HG03521 (cell line): ENCODE measurements around the gene ADAM10.

Experiments
- ATAC-seq: cut with Tn5 transposase; IDR thresholded peaks from one replicate; pipeline ENCODE4 v1.9.1; 2021; ENCODE audit warnings: mild to moderate bottlenecking, moderate library complexity; ENCODE audit not compliant: unreplicated experiment

ADAM10 gene

DNA sequence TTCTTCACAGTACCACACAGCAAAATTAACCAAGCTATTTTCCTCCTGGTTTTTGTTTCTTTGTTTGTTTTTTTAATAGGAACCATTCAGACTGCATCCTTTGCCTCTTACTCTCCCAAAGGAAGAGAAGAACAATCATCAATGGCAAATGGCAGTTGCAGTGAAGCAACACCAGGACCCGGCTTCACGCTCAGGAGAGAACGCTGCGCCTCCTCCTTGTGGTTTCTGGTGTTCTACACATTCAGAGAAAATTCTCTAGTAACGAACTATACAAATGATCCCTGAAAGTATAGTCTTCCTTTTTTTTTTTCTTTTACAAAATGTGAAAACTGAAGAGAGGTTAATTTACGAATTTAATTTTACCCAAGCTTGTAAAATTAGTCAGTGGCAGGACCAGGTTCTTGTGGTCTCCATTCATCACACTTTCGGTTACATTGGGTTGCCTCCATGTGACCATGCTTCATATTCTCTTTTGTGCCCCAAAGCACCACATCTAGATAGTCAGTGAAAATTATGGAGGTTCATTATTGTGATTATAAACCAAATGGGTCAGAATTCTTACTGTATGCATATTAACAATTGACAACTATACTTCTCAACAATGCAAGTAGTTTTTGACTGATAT lies 11.0 kb upstream of the ADAM10 start:
- no peak for ATAC-seq

DNA sequence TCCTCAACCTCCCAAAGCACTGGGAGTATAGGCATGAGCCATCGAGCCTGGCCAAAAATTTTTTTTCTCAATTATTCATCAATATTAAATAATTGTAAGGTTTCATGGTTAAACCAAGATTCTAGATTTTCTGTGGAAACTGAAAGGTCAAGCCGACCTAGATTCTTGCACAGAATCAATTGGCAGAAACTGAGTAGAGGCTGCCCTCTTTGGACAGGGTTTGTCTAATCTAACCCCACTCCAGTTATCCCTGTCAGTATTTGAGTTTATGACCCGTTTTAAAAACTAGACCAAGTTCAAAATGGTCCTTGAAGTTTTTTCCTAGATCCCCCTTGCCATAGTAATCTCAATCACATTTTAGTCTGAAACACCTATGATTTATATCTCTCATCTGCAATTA lies 8.6 kb upstream of the ADAM10 start:
- ATAC-seq, result no peak

DNA sequence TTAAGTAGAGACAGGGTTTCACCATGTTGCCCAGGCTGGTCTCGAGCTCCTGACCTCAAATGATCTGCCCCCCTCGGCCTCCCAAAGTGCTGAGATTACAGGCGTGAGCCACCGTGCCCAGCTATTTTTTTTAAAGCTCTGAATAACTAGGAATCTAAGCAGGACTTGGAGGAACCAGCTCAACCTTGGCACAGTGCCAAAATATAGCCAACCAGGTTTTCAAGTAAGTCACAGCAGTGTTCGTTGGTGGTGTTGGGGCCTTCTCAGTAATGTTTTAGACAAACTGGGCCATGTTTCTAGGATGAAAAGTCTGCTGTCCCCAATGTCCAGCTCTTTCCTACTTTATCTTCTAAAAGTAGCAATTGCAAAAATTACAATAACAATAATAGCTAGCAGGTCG lies 6.4 kb upstream of the ADAM10 start:
- no peak for ATAC-seq

DNA sequence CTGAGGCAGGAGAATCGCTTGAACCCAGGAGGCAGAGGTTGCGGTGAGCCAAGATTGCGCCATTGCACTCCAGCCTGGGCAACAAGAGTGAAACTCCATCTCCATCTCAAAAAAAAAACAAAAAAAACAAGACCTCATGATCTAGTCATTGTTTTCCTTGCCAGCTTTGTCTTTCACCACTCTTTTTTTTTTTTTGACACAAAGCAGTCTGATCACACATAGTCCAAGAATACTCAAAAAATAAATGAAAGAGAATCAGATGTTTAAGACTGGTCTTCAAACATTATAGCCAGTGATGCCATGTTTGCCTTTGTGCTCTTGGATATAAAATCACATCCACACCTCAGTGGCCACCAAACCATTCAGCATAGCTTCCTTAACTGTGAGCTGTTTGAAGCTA lies 5.8 kb upstream of the ADAM10 start:
- no peak for ATAC-seq

DNA sequence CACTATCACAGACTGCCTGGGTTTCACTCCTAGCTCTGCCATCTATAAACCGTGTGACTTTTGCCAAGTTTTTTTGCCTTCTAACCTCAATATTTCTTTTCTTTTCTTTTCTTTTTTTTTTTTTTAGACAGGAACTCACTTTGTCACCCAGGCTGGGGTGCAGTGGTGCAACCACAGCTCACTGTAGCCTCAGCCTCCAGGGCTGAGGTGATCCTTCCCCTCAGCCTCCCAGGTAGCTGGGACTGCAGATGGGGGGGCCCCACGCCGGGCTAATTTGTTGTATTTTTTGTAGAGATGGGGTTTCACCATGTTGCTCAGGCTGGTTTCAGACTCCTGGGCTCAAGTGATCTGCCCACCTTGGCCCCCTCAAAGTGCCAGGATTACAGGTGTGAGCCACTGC lies 3.2 kb upstream of the ADAM10 start:
- no peak for ATAC-seq

DNA sequence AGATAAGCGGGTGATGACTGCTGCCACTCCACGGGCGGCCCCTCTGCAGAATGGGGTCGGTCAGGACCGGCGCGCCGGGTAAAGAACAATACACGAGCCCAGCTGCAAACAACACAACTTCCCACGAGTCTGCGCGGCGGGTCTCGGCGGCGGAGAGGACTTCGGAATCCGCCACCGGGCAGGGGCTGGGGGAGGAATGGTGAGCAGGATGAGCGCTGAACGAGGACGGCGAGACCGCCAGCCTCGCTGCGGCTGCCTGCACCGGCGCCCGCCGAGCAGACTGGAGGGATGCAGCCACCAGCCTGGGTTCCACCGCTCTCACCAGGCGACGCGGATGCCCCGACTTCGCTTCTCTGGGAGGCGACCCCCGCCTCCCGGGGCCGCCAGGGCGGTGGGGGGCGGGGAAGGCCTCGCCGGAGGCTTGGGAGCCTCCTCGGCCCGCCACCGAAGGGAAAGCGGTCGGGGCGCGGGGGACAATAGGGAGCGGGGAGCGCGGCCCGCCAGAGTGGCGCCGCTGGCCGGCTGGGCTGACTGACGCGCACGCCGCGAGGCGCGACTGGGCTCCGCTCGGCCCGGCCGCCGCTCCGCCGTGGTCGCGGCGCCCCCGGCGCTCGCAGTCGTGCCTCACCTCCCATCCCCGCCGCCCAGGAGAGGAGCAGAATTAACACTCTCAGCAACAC lies 515 bp downstream of the ADAM10 start:
- peak; percentile 25 for ATAC-seq

DNA sequence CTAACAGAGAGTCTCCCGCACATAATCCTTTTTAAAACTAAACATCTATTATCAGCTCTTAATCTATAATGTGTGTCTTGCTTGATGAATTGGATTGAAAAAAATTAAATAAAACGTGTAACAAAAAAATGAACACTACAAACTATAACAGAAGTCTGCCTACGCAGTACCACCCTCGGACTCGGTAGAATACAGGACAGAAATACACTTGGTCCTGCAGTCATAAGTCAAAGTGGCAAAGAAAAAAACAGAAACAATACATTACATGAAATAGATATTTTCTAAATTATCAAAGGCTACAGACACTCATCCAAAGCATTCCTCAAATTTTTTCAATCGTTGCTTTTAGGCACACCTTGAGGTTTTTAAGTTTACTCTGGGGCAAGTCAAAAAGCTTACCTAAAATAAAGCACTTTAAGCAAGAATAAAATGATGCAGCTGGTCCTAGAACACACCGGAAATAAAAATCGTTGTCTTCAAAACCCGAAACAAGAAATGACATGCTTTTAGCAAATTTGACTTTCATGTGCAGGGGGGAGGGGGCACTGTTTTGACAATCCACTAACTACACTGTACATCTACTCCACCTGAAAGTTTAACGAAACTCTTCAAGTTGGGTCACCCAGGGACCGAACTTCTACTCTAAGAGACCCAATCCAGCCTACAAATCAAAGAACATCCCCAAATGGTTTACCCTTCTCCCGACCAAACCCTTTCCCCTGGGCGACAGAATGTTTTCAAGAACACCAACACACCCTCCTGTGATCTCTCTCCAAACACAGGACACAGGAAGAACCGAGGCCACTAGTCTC lies 1.3 kb downstream of the ADAM10 start:
- ATAC-seq, result peak; percentile 0

DNA sequence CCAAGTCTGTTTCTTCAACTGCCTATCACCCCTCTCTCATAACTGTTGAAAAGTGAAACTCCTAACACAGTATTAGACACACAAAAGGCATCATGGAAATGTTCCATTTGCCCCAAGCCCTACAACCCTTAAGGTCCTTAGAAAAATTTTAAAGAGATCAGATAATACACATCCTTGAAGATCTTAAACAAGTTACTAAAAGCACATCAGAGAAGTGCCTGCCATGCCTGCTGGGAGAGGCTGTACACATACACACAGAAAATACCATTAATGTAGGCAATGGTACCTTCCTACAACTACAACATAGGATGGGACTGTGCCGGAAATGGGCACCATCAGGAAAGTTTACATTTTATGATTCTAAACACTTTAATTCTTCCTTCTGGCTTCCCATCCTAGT lies 3.3 kb downstream of the ADAM10 start:
- ATAC-seq, result no peak

DNA sequence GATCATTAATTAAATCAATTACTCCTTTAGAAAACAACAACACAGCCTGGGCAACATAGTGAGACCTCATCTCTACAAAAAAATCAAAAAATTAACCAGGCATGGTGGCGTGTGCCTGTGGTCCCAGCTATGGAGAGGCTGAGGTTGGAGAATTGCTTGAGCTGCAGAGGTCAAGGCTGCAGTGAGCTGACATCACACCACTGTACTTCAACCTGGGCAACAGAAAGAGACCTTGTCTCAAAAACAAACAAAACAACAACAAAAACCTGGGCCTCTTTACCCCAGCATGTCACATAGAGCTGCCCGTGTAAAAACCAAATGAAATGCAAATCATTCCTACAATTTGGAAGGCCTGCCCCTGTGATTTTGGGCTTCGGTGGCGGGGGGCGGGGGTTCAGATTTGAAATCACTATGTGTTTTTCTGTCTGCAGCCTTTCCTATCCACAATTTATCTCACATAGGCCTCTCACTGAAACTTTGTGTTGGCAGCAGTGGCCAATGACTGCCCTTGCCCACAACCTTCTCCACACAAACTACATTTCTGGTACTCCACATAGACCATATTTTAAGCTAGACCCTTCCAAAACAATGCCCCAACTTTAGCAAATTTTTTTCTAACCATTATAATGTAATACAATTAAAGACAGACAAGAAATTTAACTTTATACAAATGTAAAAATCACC lies 6.5 kb downstream of the ADAM10 start:
- ATAC-seq, result no peak

DNA sequence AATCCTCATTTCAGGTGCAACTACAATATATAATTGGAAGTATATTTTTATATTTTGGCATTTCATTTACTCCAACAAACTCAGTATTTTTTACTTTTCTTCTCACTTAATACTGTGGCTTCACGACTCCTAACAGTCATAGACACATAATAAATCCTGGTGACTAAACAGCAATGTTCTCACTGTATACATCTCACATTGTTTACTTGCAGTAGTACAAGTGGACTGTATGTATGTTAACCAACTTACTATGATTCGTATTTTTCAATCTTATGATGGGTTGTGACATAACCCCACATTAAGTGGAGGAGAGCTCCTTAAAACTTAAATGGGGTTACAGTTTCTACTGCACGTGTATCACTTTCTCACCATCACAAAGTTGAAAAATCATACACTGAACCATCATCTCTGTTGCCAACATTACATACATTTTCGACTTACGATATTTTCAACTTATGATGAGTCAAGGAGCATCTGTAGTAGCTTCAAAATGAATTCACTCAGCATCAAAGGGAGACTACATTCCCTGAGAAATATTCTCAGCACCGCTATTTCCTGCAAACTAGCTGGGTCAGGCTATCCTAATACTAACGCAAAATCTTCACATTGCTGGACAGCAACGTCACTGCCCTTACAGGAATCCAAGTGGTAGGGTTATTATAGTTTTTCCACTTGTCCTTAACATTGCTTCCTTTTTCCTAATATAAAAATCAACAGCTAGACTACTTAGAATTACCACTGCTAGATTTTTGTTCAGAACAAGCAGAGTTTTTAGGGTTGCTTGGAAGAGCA lies 7.3 kb downstream of the ADAM10 start:
- no peak for ATAC-seq

DNA sequence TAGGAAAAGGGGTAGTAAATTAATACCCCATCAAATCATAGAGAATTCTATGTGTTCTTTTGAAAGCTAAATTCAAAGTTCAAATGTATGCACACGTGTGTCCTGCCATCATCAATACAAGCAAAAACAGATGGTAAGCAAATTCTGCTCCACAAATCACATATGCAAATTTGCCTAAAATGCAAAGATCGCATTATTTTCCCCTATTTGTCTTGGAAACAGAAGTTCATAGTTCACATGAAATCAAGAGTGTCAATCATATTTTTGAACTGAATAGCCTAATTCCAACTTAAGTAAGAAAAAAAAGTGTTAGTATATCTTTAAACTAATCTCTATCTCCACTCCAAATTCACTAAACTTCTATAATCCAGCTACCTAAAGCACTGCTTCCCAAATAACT lies 8.5 kb downstream of the ADAM10 start:
- ATAC-seq, result no peak

DNA sequence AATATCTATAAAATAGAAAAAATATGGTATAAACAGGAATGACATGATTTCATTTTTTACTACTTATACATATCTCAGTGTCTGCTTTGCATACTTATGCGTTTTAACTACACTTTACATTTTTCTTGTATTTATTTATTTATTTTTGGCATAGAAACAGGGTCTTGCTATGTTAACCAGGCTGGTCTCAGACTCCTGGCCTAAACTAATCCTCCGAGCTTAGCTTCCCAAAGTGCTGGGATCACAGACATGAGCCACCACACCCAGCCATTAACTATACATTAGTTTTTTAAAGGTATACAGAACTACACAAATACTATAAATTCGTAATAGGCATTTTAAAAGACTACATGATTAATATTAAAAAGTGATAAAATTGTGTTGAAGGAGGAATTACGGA lies 9.1 kb downstream of the ADAM10 start:
- ATAC-seq, result no peak

DNA sequence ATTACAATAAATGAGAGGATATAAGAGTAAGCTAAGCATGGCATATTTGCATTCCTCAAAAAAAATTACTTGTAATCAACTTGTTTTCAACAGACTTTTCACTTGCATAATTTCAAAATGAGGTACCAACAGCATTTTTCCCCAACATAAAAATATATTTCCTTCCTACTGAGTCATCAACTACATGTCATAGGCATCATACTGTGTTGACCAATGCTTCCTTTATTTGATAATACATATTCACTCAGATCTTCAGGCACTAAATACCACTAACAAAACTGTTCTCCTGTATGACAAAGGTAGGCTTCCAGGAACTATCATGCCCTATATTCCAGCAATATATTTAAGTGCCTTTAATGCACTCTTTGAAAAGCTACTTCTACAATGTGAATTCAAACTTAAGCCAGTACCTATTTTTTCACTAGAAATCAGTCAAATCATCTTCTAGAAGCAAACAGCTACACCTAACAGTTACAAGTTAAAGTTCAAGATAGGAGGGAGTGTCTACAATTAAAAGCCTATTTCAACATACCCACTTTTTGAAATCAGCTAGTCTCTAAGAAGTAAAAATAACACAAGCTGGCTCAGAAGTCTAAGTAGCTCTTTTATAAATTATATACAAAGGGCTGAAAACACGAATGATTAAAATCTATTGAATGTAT lies 11.3 kb downstream of the ADAM10 start:
- ATAC-seq, result no peak

DNA sequence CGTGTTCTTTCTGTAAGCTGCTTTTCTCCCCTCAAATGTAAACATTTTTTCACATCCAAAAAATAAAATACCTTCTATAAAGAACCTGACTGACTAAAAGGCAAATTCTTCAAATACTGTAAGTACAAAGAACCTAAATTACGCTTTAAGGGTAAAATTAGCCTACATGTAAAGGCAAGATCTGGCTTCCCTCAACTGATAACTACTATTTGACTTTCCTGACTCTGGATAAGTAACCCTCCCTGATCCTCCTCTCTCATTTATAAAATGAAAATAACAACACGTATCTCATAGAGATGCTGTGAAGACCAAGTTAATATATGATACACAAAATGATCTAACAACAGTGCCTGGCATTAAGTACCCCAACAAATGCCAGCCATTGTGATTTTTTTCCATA lies 12.2 kb downstream of the ADAM10 start:
- no peak for ATAC-seq

DNA sequence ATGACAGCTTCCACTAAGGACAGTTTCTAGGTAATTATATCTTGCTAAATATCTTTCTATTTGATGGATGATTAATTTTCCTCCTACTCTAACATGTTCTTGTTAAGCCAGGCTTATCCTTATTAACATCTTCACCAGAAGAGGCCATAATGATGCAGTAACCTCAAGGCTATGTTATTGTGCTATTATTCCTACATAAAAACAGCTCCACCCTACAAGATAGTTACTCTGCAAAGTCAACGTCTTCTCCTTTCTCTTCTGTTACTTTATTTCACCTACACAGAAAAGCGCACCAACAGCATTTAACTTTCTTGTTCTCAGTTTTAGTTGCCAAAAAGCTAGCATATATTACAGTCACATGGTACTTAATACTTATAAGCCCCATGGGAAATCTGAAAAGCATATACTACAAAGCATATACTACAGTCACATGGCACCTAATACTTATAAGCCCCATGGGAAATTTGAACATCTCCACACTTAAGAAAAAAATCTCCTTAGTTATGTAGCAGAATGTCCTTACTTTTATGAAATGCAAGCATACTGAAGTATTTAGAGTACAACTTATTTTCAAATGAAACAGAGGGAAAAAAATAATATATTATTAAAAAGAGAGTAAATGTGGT lies 13.4 kb downstream of the ADAM10 start:
- ATAC-seq, result no peak

DNA sequence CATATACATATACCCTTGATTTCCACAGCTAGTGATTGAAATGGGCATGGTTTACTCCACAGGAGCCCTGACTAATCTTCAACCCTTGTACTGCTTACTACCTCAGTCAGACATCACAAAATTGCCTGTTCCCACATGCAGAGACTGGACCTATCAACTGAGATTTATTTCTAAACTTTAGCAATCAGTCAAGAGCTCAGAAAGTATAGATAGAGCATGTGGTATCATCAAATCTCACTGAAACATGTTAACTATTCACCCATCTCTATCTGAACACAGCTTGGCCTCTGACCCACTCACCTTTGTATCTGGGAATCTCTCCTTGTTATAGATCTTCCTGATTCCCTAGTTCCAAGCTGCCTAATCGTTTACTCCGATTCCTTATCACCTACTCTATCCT lies 14.6 kb downstream of the ADAM10 start:
- no peak for ATAC-seq

DNA sequence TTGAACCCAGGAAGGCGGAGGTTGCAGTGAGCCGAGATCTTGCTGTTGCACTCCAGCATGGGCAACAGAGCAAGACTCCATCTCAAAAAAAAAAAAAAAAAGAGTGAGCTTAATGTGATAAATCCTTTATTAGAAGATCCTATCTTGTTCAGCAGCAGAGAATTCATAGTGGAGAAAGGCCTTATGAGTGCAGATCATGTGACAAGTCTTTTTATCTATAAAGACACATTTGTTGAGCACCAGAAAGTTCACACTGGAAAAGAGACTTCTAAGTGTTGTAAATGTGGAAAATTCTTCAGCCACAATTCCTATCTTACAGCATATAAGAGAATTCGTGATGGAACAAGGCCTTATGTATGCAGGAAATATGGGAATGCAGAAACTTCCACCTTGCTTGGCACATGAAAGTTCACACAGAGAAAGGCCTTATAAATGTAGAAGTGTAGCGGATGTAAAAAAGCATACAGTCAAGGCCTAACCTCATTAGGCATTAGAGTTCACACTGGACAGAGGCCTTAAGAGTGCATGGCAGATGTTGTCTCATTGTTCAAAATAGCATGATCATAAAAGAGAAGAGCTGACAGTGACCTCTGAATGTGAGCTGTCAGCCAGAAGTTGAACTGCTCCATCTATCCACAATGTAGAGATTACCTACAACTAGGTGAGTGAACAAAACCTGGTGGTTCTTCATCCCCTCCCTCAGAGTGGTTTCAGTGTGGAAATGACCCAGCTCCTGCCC lies 16.7 kb downstream of the ADAM10 start:
- no peak for ATAC-seq

DNA sequence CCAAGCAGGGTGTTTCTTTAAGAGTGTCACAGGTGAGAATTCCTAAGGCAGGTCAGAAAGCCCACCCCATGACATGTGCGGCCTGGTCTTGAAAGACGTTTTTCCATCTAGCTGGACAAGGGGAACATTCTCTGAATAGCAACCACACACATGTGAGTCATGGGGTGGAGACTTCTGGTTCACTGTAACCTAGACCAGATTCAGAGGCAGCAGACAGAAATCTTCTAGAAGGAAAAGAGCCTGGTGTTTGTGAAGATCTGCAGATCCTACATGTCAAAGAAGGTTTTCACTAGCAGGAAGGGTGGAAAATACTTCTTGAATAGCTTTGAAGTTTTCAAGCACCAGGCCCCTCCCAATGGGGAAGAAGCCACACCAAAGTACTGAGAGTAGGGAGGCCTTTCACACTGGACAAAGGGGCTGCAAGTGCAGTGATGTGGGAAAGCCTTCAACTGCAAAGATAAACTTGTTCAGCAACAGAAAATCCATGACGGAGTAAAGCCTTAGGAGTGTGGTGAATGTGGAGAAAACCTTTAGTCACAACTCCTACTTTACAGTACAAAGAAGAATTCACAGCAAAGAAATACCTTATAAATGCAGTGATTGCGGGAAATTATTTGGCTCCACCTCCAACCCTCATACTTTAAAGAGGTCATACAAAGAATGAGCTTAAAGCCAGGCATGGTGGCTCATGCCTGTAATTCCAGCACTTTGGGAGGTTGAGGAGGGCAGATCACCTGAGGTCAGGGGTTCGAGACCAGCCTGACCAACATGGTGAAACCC lies 17.6 kb downstream of the ADAM10 start:
- ATAC-seq, result no peak
